GM12872 (cell line): Measurements from ENCODE around the gene RARRES1.

Experiments
- CTCF ChIP-seq: IDR thresholded peaks from 3 replicates; pipeline ENCODE4 v1.5.1; 2011; ENCODE audit warnings: low read depth, mild to moderate bottlenecking, low read length, moderate library complexity; ENCODE audit not compliant: insufficient read depth

The RARRES1 gene

GRCh38 chr3:158774965-158775364 lies 42.7 kb upstream of the RARRES1 start:
- TF ChIP-seq CTCF: no peak

GRCh38 chr3:158773845-158774830 lies 41.9 kb upstream of the RARRES1 start:
- TF ChIP-seq CTCF: 0 out of 3 replicates have a peak, but pooled peaks have one; percentile 12

- TF ChIP-seq CTCF: no peak
Observed at GRCh38 chr3:158773166-158773565, 40.9 kb upstream of the RARRES1 start.

GRCh38 chr3:158771982-158772381 lies 39.7 kb upstream of the RARRES1 start:
- TF ChIP-seq CTCF: no peak

- no peak for TF ChIP-seq CTCF
Observed at GRCh38 chr3:158771577-158771976, 39.3 kb upstream of the RARRES1 start.

GRCh38 chr3:158770741-158771350 lies 38.6 kb upstream of the RARRES1 start:
- TF ChIP-seq CTCF: no peak

GRCh38 chr3:158769952-158770740 lies 37.9 kb upstream of the RARRES1 start:
- no peak for TF ChIP-seq CTCF
